GM21737 (cell line): ENCODE results near the gene SLC25A5.
"Not testable (repeated sequence)": the region's sequence is repeated elsewhere in the genome, so short reads cannot be mapped to it uniquely, and the experiment has no call there.

Experiments used
- ATAC-seq: cut with Tn5 transposase; IDR thresholded peaks from one replicate; pipeline ENCODE4 v1.9.1; 2021; ENCODE audit warnings: mild to moderate bottlenecking, moderate library complexity; ENCODE audit not compliant: unreplicated experiment

The SLC25A5 gene

DNA sequence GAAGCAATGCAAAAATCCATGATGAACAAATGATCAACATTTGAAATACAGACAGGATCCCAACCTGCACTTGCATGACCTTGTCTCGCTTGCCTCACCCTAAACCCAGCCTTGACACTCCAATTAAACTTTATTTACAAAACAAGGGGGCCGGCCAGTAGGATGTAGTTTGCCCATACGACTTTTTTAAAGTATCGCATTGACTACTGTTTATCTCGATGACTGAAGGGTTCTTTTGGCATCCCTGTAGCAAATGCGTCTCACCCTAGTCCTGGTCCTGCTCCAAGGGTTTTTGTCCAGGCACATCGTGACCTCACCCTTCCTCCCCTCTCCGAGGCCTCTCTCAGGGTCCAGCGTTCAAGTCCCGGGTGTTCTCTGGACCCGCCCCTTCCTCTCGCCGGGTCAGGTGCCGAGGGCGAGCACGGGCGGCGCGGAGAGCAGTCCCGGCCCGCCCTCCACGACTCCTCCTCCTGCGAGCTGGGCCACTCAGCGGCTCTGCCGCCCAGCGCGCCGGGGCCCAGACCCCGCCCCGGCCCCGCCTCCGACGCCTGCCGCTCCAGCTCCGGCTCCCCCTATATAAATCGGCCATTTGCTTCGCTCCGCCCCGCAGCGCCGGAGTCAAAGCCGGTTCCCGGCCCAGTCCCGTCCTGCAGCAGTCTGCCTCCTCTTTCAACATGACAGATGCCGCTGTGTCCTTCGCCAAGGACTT is at the start of gene SLC25A5:
Gene SLC25A5 (plus strand): TSS at position 603 of the 709 bp plus-strand sequence. CDS start 72 bp downstream, at position 675.
- peak; percentile 87 for ATAC-seq

DNA sequence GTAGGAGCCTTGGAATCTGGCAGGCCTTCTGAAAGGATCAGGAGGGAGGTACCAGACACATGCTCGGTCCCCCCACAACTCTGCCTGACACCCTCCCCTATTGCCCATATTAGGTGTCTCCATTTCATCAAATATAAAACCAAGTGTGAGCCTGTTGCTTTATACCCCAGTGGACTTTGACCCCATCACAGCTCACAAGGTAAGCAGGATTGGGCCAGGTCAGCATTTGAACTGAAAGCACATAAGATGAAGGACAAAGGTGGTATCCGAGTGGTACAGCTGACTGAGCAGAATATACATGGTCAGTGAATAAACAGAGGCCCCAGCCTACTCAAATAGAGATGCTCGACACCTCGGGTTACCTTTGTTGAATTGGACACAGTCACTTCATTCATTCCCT is 49.1 kb upstream of the SLC25A5 start:
- no peak for ATAC-seq

- no peak for ATAC-seq
These were observed 48.3 kb upstream of the SLC25A5 start for GRCh38 chrX:119419898-119420297.

GRCh38 chrX:119421016-119421705 is 47.1 kb upstream of the SLC25A5 start:
- no peak for ATAC-seq

DNA sequence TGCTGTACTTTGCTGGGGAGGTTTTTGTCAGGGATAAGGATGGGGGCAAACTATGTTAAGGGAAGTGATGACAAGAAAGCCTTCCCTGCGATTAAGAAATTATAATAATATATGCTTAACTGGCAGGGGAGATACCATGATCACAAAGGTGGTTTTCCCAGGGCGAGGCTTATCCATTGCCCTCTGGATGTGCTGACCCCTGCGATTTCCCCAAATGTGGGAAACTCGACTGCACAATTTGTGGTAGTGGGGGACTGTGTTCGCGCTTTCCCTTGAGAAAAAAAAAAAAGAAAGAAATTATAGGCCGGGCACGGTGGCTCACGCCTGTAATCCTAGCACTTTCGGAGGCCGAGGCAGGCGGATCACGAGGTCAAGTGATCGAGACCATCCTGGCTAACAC is 44.6 kb upstream of the SLC25A5 start:
- no peak for ATAC-seq

DNA sequence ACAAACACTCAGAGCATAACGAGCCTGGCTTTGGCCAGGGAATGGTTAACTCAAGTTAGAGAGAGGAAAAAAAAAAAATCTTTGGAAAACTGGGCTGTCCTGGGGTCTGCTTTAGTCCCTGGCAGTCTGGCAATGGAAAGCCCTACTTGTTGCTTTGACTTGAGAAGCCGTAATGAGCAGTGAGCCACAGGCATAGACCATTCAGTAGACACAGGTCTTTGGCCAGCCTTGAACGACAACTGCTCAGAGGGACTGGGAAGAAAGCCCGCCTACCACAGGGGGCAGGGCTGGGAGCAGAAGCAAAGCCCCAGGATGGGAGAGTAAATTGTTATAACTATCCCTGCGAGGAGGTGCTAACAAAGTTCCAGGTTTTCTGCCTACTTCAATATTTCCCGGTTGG is 43.2 kb upstream of the SLC25A5 start:
- no peak for ATAC-seq

DNA sequence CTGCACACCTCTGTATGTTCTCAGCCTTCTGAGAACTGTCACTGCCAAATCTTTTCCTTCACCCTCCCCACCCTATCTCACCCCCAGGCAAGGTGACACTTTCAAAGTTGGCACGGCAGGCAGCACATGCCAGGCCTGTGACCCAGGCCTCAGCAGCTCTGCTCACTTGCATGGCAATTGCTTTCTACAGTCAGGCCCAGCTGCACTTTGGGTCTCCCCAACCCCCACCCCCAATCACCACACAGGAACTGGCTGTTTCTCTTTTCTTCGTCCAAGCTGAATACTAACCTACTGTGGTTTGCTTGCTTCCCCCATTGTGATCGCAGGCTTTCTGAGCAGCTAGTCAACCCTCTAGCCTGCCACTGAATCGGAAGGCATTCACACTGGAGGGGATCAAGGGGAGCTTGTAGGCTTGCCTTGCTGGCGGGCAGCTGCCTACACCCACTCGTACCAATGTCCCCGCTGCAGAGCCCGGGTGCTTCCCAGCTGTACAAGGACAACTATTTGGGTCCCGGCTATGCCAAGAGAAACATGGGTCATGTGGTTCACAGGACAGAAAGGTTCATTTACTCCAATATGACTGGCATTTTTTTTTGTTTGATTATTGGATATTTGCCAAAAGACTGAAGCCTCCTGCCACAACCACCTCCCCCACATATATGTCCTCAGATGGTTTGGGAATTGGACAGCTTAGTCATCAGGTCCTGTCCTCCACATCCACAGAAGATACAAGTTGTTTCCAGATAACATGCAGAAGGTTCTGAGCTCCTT is 41.0 kb upstream of the SLC25A5 start:
- ATAC-seq = peak; percentile 83

GRCh38 chrX:119427795-119428185 is 40.5 kb upstream of the SLC25A5 start:
- no peak for ATAC-seq

DNA sequence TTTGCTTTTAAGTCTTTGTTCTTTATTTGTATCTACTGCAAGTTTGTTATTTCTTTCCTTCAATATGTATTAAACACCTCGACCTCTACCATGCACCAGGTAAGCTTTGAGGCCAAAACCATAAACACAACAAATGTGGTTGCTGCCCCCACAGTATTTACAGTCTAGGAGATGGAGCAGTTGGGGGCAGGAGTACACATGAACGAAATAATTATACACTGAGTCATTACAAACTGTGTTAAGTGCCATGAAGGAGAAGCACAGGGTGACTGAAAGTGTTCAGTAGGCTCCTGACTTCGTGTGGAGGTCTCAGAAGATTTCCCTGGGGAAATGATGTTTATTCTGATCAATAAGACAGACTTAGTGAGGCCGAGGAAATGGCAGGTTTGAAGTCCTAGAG is 38.8 kb upstream of the SLC25A5 start:
- no peak for ATAC-seq

GRCh38 chrX:119441295-119441694 is 26.9 kb upstream of the SLC25A5 start:
- ATAC-seq = not testable (repeated sequence)

DNA sequence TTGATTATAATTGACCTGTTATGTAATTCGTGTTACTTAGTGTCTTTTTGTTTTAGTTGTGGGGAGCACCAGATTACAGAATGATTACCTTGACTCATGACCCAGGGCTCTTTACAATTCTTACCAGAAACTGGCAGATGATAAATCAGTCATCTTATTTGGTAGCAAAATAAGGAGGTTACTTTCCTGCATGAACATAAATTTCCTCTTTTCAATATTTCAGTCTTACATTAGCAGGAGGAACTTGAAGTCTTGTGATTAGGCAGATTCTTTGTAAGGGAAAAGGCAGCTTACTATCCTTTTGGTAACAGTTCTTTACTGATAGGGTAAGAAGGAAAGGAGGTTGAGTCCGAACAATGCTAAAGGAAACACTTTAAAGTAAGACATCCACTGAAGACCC is 26.0 kb upstream of the SLC25A5 start:
- no peak for ATAC-seq

- no peak for ATAC-seq
These were observed 15.0 kb upstream of the SLC25A5 start for GRCh38 chrX:119453202-119453601.

DNA sequence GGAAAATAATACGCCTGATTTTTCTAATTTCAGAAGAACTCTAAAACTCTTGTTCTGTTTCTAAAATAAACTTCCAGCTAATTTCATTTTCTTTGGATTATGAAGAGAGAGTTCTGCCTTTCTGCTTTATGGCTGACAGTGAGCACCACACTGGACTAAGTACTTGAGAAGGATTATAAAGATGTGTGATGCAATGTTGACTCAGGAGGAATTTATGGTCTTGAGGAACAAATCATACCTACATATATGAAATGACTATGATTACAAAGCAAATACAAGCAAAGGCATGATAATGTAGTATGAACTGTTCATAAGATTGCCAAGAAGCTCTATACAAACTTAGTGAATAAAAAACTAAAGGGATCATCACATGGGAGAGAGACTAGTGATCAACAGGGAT is 13.0 kb upstream of the SLC25A5 start:
- no peak for ATAC-seq

GRCh38 chrX:119459181-119459580 is 9.1 kb upstream of the SLC25A5 start:
- ATAC-seq = no peak

DNA sequence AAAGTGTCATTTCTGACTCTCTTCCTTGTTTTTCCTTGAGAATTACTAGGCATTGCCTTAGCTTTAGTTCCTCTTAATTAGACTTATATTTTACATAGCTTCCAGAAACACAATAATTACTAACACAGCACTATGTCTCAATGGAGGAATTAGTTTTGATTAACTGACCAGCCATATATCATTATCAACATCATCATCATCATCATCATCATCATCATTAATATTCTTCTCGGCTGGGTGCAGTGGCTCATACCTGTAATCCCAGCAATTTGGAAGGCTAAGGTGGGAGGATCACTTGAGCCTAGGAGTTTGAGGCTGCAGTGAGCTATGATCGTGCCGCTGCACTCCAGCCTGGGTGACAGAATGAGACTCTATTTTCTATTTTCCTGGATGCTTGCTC is 2.7 kb upstream of the SLC25A5 start:
- no peak for ATAC-seq

GRCh38 chrX:119466970-119467369 is 1.3 kb upstream of the SLC25A5 start:
- ATAC-seq = no peak

DNA sequence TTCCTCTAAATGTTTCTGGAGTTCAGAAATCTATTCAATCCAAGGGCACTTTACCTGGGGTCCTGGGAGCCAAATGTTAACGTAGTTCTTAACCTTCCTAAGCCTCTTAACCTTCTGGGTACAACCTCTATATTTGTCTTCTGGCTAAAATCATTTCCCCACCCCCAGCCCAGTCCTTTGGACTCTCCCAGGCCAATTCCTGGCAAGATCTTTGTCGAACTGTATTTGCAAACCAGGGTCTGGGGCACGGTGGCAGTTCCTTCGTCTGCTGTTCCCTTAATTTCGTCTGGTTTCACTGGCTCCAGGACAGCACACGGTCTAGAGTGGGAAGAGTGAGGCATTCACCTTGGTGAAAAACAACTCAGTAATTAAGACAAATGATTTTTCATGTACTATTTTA is 811 bp upstream of the SLC25A5 start:
- ATAC-seq = no peak

DNA sequence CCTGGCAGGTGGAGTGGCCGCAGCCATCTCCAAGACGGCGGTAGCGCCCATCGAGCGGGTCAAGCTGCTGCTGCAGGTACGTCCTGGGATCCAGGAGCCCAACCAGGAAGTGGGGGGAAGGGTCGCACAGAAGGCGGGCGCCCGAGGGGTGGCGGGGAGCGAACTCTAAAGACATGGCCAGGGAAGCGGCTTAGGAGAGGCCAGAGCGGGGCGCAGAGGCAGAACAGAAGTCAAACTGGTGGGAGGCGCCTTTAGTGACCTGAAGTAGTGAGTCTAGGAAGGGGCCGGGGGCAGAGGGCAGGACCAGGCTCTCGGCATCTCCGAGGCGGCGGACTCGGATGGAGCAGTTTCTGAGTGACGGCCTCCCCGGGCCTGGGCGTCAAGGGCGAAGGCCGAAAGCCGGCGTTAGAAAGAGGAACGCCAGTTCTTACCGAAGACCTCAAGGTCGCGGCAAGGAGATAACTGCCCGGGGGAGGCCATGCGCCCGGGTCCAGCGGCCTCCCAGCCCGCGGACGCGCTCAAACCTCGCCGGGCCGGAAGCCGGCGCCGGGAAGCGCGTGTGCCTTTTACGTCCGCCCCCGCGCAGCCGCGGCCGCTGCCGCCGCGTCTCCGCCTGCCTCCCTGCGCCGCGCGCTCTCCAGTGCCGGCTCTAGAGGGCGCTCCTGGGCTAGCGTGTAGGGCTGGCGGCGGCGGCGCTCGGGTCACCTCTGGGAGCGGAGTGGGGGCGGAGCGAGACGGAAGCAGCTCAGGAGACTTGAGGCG is 488 bp downstream of the SLC25A5 start:
- ATAC-seq = peak; percentile 78

- no peak for ATAC-seq
These were observed 1.0 kb downstream of the SLC25A5 start for GRCh38 chrX:119469313-119469635.

GRCh38 chrX:119474615-119475388 is 6.6 kb downstream of the SLC25A5 start:
- ATAC-seq = no peak
